Adipocyte (in vitro differentiated cells): ENCODE data around the gene BDNF.

Experiments used
- DNase-seq: peaks from one replicate; pipeline ENCODE4 v3.0.0-alpha.2; 2015; ENCODE audit warnings: low read depth
- H3K27me3 ChIP-seq: replicated peaks from 2 replicates; pipeline ENCODE4 v1.7.0; 2013; ENCODE audit warnings: mild to moderate bottlenecking, low read length, moderate library complexity; ENCODE audit not compliant: control insufficient read depth, insufficient read depth
- H3K36me3 ChIP-seq: 2 replicates; pipeline ENCODE4 v1.7.0; 2013; ENCODE audit warnings: low read length, mild to moderate bottlenecking, moderate library complexity; ENCODE audit not compliant: control insufficient read depth, insufficient read depth, severe bottlenecking
- H3K4me1 ChIP-seq: 2 replicates; pipeline ENCODE4 v1.7.0; 2013; ENCODE audit warnings: mild to moderate bottlenecking, low read length, moderate library complexity; ENCODE audit not compliant: control insufficient read depth, insufficient read depth
- H3K4me3 ChIP-seq: 2 replicates; pipeline ENCODE4 v1.7.0; 2013; ENCODE audit warnings: mild to moderate bottlenecking, low read length, moderate library complexity
- H3K9ac ChIP-seq: 2 replicates; pipeline ENCODE4 v1.7.0; 2013; ENCODE audit warnings: mild to moderate bottlenecking, low read length, moderate library complexity
- H3K9me3 ChIP-seq: 2 replicates; pipeline ENCODE4 v1.7.0; 2013; ENCODE audit warnings: mild to moderate bottlenecking, low read length, moderate library complexity; ENCODE audit not compliant: control insufficient read depth

Gene BDNF

DNA sequence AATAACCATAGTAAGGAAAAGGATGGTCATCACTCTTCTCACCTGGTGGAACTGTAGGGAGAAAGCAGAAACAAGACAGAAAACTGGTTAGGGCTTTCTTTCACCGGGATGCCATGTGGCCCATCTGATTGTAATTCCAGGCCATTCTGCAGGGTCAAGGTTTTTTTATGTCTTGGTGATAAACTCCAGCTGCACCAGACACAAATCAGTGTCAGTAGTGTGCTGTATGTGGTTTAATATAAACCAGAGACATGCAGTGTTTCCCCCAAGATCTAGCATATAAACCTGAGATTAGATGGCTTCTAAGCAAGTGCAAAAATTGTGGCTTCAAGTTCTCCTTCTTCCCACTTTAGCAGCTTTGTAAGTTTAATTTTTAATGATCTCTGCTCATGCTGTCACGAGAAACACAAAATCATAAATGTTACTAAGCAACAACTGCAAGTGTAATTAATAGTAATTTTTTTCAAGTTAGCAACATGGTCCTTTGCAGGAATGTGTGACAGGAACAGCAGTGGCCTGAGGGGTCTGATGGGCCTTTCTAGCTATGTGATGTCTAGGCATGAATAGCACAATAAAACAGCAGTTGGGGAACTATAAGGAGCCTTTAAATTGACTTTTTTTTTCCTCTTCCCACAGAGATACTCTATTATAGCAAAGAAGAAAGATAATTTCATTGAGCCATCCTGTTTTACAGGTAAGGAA lies 41.6 kb downstream of the BDNF start:
- Histone ChIP-seq H3K36me3 (no peaks in the 10 kb centered on the region), H3K27me3 (no peaks in the 10 kb centered on the region), H3K4me1 (peaks cover 5% of the 10 kb centered on the region), H3K9ac (no peak overlapping the region), H3K9me3 (no peaks in the 10 kb centered on the region), H3K4me3 (no peak overlapping the region)
- no peak for DNase-seq

DNA sequence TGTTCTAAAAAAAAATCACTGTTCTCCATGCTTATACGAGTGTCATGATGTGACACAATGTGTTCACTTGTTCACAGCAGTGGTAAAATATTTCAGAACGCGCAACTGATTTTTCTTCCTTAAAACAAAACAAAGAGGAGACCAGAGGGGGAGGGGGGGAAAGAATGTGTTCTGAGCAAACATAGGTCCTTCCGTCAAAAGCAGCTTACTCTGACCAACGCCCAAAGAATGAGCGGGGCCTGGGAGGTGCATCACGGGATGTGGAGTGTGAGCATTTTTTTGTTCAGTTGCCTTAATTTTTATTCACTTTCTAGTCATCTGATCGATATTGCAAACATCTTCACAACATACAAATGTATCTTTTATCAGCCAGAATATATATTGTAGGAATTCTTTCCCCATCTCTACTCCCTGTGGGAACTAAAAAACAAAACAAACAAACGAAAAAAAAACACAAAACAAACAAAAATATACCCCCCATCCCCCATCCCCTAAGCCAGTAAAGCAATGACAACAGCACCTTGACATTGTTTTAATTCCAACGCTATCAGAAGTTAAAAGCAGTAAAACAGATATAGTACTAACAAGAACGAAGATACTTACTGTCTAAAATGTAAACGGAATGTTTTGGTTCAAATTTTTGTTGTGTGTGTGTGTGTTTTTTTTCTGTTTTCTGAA lies 43.3 kb downstream of the BDNF start:
- DNase-seq = no peak
- H3K9ac ChIP-seq = no peak overlapping the region
- no peaks in the 10 kb centered on the region for H3K9me3 ChIP-seq
- no peaks in the 10 kb centered on the region for H3K27me3 ChIP-seq
- peaks cover 5% of the 10 kb centered on the region for H3K4me1 ChIP-seq
- no peak overlapping the region for H3K4me3 ChIP-seq
- H3K36me3 ChIP-seq = no peaks in the 10 kb centered on the region

DNA sequence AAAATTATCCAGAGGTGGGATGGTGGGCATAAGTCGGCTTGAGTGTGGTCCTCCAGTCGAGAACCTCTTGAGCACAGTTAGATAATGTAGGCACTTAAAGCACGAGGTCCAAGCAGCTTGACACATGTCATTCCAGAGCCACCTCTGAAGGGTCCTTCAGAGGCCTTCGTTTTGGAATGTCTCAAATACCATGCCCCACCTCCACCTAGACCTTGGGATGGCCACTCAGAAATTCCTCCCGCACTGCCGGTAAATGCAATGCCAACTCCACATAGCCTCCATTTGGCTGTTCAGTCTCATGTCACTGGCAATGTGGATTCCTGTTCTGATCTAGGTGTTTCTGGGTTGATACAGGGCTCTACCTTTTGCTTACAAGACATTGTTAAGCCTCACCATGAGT lies 43.9 kb downstream of the BDNF start:
- no peaks in the 10 kb centered on the region for H3K9me3 ChIP-seq
- peaks cover 5% of the 10 kb centered on the region for H3K4me1 ChIP-seq
- H3K9ac ChIP-seq = no peak overlapping the region
- no peak overlapping the region for H3K4me3 ChIP-seq
- no peaks in the 10 kb centered on the region for H3K27me3 ChIP-seq
- no peak for DNase-seq
- H3K36me3 ChIP-seq = no peaks in the 10 kb centered on the region

DNA sequence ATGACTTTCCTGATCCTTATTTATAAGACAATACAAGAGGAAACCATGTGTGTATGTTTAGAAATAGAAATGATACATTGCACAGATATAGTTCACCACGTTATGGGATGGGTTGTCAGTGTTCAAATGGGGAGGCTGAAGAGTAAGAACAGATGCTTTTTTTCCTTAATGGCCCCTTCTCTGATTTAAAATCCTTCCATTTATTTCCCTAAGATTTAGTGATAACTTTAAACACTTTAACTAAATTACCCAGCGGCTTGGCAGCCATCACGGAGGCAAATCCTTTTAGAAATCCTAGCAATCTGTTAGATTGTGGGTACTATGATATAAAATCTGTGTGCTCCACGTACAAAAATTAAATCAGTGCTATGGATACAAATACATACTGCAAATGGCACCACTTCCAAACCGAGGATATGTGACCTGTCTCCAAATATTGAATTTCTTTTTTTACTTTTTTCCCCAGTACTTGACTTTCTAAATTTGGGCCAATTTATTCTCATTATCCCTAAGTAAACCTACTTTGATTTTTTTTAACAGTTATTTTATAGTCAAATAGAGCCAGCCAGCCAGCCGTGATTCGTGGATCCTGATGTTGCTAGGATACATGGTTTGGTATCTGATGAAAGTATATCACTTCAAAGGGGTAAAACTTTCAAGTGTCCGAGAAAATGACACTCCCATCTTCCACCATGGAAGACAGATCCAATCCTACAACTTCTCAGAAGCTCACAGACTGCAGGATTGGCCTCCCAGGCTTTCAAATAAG lies 46.1 kb downstream of the BDNF start:
- DNase-seq = no peak
- Histone ChIP-seq H3K9ac (no peak overlapping the region), H3K36me3 (no peaks in the 10 kb centered on the region), H3K4me1 (no peaks in the 10 kb centered on the region), H3K4me3 (no peak overlapping the region), H3K27me3 (no peaks in the 10 kb centered on the region), H3K9me3 (no peaks in the 10 kb centered on the region)

DNA sequence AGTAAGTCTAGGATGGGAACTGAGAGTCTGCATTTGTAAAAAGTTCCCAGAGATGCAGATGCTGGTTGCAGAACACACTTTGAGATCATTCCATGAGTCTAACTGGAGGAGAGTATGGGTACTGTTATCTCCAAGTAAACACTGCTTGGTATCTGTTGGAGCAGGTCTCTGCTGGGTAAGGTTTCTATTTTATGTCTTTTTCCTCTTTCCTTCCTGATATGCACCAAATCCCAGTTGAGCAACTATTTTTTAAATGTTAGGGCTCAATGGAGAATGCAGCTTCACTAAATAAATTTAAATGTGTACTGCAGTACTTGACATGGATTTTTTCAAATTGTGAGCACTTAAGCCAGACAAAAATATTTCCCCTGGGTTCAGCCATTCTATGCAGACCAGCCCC lies 48.5 kb downstream of the BDNF start:
- no peaks in the 10 kb centered on the region for H3K36me3 ChIP-seq
- no peak for DNase-seq
- H3K9ac ChIP-seq = no peak overlapping the region
- H3K4me1 ChIP-seq = no peaks in the 10 kb centered on the region
- no peak overlapping the region for H3K4me3 ChIP-seq
- no peaks in the 10 kb centered on the region for H3K9me3 ChIP-seq
- H3K27me3 ChIP-seq = no peaks in the 10 kb centered on the region

DNA sequence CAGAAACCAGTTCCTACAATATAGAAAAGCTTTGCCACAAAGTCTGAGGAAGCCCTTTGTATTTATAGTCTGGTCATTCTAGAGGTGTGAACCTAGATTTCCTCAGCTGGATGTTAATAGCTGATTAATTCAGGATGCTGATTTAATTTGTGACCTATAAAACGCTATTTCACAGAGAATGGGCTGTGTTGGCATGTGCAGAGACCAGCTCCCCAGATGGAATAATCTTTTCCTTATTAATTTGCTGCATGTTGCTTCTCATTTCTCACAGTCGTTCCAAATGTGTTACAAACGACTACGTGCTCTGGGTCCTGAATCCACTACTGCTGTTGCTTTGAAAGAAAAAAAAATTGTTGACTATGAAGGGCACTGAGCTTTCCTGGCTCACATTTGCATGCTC lies 49.3 kb downstream of the BDNF start:
- Histone ChIP-seq H3K27me3 (no peaks in the 10 kb centered on the region), H3K9me3 (no peaks in the 10 kb centered on the region), H3K36me3 (no peaks in the 10 kb centered on the region), H3K4me3 (no peak overlapping the region), H3K9ac (no peak overlapping the region), H3K4me1 (no peaks in the 10 kb centered on the region)
- DNase-seq = no peak

DNA sequence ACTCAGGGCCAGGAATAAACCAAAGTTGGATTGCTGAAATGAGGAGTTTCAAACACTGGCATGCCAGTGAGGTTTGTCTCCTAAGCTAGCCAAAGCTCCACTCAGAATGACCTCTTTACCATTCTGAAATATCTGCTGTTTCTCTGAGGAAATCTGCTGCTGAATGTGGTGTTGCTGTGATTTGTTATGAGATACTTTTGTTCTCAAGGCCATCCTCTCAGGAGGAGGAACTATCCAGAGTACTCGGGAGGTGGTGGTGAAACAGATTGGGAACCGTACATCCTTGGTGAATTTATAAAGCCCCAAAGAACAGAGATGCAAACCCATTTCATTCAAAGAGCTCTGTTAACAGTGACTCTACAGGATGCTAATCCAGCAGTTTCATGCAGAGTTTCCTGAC lies 50.5 kb downstream of the BDNF start:
- H3K4me3 ChIP-seq = no peak overlapping the region

DNA sequence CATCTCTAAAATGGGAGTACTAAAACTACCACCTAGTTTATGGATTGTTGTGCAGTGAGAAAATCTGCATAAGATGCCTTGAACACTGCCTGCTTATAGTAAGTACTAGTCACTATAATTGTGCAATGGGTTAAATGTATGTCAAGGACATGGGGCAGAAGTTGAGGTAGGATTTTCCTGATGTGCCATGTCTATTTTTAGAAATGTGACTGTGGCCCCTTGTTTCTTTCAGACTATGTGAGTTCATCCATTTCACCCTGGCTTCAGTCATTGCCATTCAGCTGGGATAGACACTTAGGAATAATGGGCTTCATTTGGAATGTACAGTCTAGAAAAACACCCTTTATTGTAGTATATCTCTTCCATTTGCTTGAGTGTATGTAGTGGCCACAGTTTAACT lies 51.4 kb downstream of the BDNF start:
- Histone ChIP-seq H3K4me3 (no peak overlapping the region), H3K9ac (no peak overlapping the region), H3K36me3 (no peaks in the 10 kb centered on the region), H3K9me3 (no peaks in the 10 kb centered on the region), H3K4me1 (no peaks in the 10 kb centered on the region), H3K27me3 (no peaks in the 10 kb centered on the region)
- no peak for DNase-seq

More for the DNA sequence above, 50.5 kb downstream of the BDNF start:
- DNase-seq = no peak
- Histone ChIP-seq H3K9ac (no peak overlapping the region), H3K27me3 (no peaks in the 10 kb centered on the region), H3K36me3 (no peaks in the 10 kb centered on the region), H3K4me1 (no peaks in the 10 kb centered on the region), H3K9me3 (no peaks in the 10 kb centered on the region)

DNA sequence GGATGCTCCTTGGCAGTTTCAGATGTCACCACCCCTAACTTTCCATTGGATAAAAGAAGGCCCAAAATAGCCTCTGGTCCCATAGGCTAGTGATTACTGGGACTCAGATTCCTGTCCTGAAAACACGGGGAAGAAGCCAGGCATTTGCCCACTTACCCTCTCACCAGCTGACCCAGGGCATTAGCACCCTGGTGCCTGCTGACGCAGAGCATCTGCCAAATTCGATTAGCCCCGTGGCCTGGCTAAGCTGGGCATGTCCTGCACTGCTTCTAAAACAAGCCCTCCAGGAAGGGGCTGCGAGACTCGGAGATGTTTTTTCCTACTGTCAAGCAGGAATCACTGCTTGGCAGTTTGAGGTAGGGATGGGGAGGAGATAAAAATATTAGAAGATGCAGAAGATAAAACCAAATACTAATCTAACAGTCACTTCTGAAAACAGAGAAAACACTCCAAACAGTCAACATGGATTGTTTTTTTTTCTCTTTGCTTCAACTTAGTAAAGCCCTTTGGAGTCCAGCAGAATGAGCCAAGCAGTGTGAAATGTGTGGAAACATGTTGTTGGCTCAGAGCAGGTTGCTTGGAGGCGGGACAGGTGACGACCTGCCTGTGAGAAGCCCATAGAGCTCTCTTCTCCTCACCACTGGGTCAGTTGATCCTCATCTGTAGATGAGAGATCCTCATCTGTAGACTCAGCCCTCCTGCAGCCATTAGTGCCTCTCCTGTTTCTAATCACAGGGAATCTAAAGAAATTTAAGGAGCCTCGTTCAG lies 54.0 kb downstream of the BDNF start:
- no peak for DNase-seq
- H3K4me3 ChIP-seq = no peak overlapping the region
- H3K36me3 ChIP-seq = no peaks in the 10 kb centered on the region
- no peaks in the 10 kb centered on the region for H3K9me3 ChIP-seq
- H3K27me3 ChIP-seq = no peaks in the 10 kb centered on the region
- H3K4me1 ChIP-seq = peaks cover under 1% of the 10 kb centered on the region
- no peak overlapping the region for H3K9ac ChIP-seq

DNA sequence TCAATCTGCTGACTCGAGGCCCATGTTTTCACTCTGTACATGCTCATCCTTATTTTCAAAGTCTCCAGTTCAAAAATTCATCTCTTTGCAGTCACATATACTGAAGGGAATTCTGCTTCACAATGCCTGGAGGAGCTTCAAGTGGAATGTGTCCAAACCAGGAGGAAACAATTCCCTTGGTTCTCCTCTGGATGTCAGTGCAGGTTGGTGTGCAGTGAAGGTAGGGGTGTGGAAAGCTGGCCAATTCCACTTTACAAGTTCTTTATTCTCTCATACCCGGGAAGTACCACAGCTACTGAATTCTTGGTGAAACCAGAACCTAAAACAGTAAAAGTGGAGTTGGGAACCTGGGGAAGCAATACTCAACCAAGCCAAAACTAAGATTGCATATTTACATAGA lies 57.3 kb downstream of the BDNF start:
- H3K9me3 ChIP-seq = no peaks in the 10 kb centered on the region
- no peaks in the 10 kb centered on the region for H3K27me3 ChIP-seq
- H3K4me1 ChIP-seq = peaks cover 5% of the 10 kb centered on the region
- DNase-seq = no peak
- H3K36me3 ChIP-seq = no peaks in the 10 kb centered on the region
- H3K9ac ChIP-seq = no peak overlapping the region
- H3K4me3 ChIP-seq = no peak overlapping the region

DNA sequence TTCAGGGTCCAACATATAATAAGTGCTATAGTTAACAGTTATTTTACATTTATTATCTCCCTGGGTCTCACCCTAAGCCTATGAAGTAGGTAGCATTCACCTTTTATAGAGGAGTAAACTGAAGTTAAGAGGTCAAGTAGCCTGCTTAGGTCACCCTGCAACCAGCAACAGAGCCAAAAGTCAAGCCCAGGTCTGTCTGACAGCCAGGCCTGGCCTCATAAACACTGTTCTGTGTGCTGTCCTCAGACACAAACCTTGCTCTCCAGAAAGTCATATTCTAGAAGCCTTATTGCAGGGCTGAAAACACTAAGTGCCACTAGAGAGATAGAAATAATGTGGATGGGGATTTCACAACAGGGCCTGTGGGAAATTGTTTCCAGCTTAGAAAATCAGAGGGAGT lies 59.3 kb downstream of the BDNF start:
- peak; percentile 62 for DNase-seq
- peaks cover 5% of the 10 kb centered on the region for H3K4me1 ChIP-seq
- H3K4me3 ChIP-seq = no peak overlapping the region
- no peaks in the 10 kb centered on the region for H3K9me3 ChIP-seq
- H3K36me3 ChIP-seq = no peaks in the 10 kb centered on the region
- no peaks in the 10 kb centered on the region for H3K27me3 ChIP-seq
- no peak overlapping the region for H3K9ac ChIP-seq
